HFF-Myc (cell line): ENCODE results near the gene CNNM4.

Source experiments
- DNase-seq: peaks from one replicate; pipeline ENCODE4 v3.0.0-alpha.2; 2011; ENCODE audit warnings: low read depth; ENCODE audit errors: extremely low read depth
- H3K4me3 ChIP-seq: replicated peaks from 2 replicates; pipeline ENCODE4 v1.5.1; 2011; ENCODE audit warnings: low read depth, mild to moderate bottlenecking, control low read depth, low read length
- CTCF ChIP-seq: IDR thresholded peaks from 2 replicates; pipeline ENCODE4 v1.5.1; 2012; ENCODE audit warnings: mild to moderate bottlenecking, low read depth, low read length, control low read depth; ENCODE audit errors: missing control alignments

Gene CNNM4

GRCh38 chr2:96771796-96772618 is 11.3 kb downstream of the CNNM4 start:
- TF ChIP-seq CTCF = no peak
- no peak for DNase-seq
- no peak overlapping the region for H3K4me3 ChIP-seq

GRCh38 chr2:96772903-96773671 is 12.4 kb downstream of the CNNM4 start:
- no peak overlapping the region for H3K4me3 ChIP-seq
- no peak for DNase-seq
- TF ChIP-seq CTCF = no peak

GRCh38 chr2:96773922-96774321 is 13.2 kb downstream of the CNNM4 start:
- no peak overlapping the region for H3K4me3 ChIP-seq
- DNase-seq = no peak
- no peak for TF ChIP-seq CTCF

- no peak for DNase-seq
- TF ChIP-seq CTCF = no peak
- H3K4me3 ChIP-seq = no peak overlapping the region
Measured at GRCh38 chr2:96775160-96775559, 14.5 kb downstream of the CNNM4 start.

GRCh38 chr2:96783388-96783787 is 22.7 kb downstream of the CNNM4 start:
- H3K4me3 ChIP-seq = no peak overlapping the region
- TF ChIP-seq CTCF = no peak
- DNase-seq = no peak

- H3K4me3 ChIP-seq = no peak overlapping the region
- no peak for DNase-seq
- no peak for TF ChIP-seq CTCF
Measured at GRCh38 chr2:96787411-96787810, 26.7 kb downstream of the CNNM4 start.
